GM23338 (cell line): ENCODE measurements around the gene CRIP3.

ENCODE experiments used
- CTCF ChIP-seq, 2 experiments: fragments of 200-600 bp in 1 of 2; sonication (generic) in 1 of 2; conservative IDR thresholded peaks; 2 replicates each; pipeline versions ENCODE4 v1.5.1 to v1.6.1; 2016 to 2017; ENCODE audit warnings: antibody characterized with exemption in 2 of 2, low read depth in 2 of 2, mild to moderate bottlenecking in 2 of 2, moderate library complexity in 1 of 2
- EZH2phosphoT487 ChIP-seq: fragments of 200-600 bp; sonication (generic); IDR thresholded peaks from one replicate; pipeline ENCODE4 v1.8.1; 2018; ENCODE audit warnings: antibody characterized with exemption; ENCODE audit not compliant: unreplicated experiment

- TF ChIP-seq CTCF (conservative IDR thresholded peaks at IDR 0.05; ENCODE audit: low read depth in 2 of 2) (no peak), EZH2phosphoT487 (no peak)
Observed at GRCh38 chr6:43325876-43326275, 17.2 kb upstream of the CRIP3 start.
